ENCODE results near the gene ZBTB32.

Gene ZBTB32

GRCh38 chr19:35764432-35765315, 60.3 kb downstream of the ZBTB32 start:
- CTCF ChIA-PET: no interaction called here
- POLR2A ChIA-PET: no interaction called here
- H3K4me1 ChIP-seq (ENCODE audit: control extremely low read depth in 1 of 4, control insufficient read depth in 4 of 4, insufficient read depth in 4 of 4, low read length in 3 of 4): peaks cover 0 to 5% (median under 1%) of the 10 kb centered on the region in 4 experiments
- no peaks in the 10 kb centered on the region for H3K27me3 ChIP-seq (replicated peaks in 2 of 5; ENCODE audit: control insufficient read depth in 4 of 5, insufficient read depth in 5 of 5, low read length in 4 of 5)
- peaks cover 0 to 1% (median 0%) of the 10 kb centered on the region in 5 experiments for H3K9me3 ChIP-seq (ENCODE audit: control extremely low read depth in 1 of 5, control insufficient read depth in 4 of 5, insufficient read depth in 2 of 5, low read depth in 1 of 5, low read length in 4 of 5)
- no peak for DNase-seq
- WGBS (ENCODE audit: insufficient coverage): 99% methylated on average over 13 of the region's 17 CpGs
- H3K27ac ChIP-seq (ENCODE audit: insufficient read depth in 1 of 2, low read depth in 1 of 2, low read length in 2 of 2, poor library complexity in 1 of 2, severe bottlenecking in 2 of 2): no peak overlapping the region
- H3K4me3 ChIP-seq (ENCODE audit: control insufficient read depth in 1 of 7, extremely low read depth in 1 of 7, insufficient read depth in 4 of 7, low read depth in 2 of 7, low read length in 6 of 7): no peak overlapping the region
- peaks cover 0 to 43% (median 27%) of the 10 kb centered on the region in 4 experiments for H3K36me3 ChIP-seq (ENCODE audit: control insufficient read depth in 4 of 4, insufficient read depth in 4 of 4, low read length in 3 of 4)
